HL-60 (cell line): ENCODE data around the gene CFAP161.

Source experiments
- CTCF ChIP-seq: IDR thresholded peaks from one replicate; pipeline ENCODE4 v1.5.1; 2011; ENCODE audit warnings: low read length, control low read depth, inconsistent platforms; ENCODE audit not compliant: insufficient read depth
- POLR2AphosphoS5 ChIP-seq: IDR thresholded peaks from 2 replicates; pipeline ENCODE4 v1.6.1; 2012; ENCODE audit warnings: low read depth
- SPI1 ChIP-seq: IDR thresholded peaks from 2 replicates; pipeline ENCODE4 v1.6.1; 2012; ENCODE audit warnings: low read depth, mild to moderate bottlenecking, borderline replicate concordance
- TF ChIP-seq, protein P1 (sequence below): IDR thresholded peaks from 2 replicates; pipeline ENCODE4 v1.6.1; 2012; ENCODE audit warnings: low read depth; ENCODE audit not compliant: insufficient replicate concordance

DNA sequence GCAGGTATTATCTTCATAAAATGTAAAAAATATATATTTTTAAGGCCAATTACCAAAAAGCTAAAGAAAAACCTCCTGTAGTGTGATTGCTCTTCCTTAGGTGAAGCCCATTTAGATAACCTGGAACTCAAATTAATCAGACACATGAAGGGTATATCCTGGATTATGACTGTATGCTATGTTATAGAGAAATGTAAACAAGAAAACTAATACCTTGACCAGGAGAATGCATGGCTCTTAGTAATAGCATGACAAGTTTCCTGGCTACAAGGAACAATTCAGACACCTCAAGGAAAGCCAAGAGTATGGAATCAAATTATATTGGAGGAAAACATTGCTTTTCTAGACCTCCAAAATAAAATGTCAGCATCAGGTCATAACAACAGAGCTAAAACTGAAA is 14.0 kb upstream of the CFAP161 start:
- no peak for TF ChIP-seq CTCF
- TF ChIP-seq SPI1, result no peak
- no peak for TF ChIP-seq POLR2AphosphoS5
- TF ChIP-seq, protein P1, sequence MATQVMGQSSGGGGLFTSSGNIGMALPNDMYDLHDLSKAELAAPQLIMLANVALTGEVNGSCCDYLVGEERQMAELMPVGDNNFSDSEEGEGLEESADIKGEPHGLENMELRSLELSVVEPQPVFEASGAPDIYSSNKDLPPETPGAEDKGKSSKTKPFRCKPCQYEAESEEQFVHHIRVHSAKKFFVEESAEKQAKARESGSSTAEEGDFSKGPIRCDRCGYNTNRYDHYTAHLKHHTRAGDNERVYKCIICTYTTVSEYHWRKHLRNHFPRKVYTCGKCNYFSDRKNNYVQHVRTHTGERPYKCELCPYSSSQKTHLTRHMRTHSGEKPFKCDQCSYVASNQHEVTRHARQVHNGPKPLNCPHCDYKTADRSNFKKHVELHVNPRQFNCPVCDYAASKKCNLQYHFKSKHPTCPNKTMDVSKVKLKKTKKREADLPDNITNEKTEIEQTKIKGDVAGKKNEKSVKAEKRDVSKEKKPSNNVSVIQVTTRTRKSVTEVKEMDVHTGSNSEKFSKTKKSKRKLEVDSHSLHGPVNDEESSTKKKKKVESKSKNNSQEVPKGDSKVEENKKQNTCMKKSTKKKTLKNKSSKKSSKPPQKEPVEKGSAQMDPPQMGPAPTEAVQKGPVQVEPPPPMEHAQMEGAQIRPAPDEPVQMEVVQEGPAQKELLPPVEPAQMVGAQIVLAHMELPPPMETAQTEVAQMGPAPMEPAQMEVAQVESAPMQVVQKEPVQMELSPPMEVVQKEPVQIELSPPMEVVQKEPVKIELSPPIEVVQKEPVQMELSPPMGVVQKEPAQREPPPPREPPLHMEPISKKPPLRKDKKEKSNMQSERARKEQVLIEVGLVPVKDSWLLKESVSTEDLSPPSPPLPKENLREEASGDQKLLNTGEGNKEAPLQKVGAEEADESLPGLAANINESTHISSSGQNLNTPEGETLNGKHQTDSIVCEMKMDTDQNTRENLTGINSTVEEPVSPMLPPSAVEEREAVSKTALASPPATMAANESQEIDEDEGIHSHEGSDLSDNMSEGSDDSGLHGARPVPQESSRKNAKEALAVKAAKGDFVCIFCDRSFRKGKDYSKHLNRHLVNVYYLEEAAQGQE, result no peak
